Tibial artery (tissue), 4 donors: ENCODE results near the gene PNPLA5.

Source experiments
- DNase-seq, 2 donors: peaks; one replicate each; pipeline ENCODE4 v3.0.0-alpha.2; 2019
- H3K27ac ChIP-seq, 2 donors: fragments of 200-600 bp; sonication (generic) in 1 of 2; 1 replicate in 1 of 2; 2 replicates in 1 of 2; pipeline ENCODE4 v1.5.1; 2018 to 2019; ENCODE audit warnings: mild to moderate bottlenecking in 1 of 2
- H3K27me3 ChIP-seq, 2 donors: fragments of 200-600 bp; sonication (generic) in 1 of 2; one replicate each; pipeline versions ENCODE4 v1.5.1 to v1.6.0; 2016 to 2019
- H3K36me3 ChIP-seq, 3 donors: fragments of 200-600 bp; sonication (generic) in 2 of 3; one replicate each; pipeline ENCODE4 v1.5.1; 2016 to 2019; ENCODE audit warnings: mild to moderate bottlenecking in 2 of 3
- H3K4me1 ChIP-seq, 4 donors: fragments of 200-600 bp; sonication (generic) in 2 of 4; 1 replicate in 3 of 4; 2 replicates in 1 of 4; pipeline ENCODE4 v1.5.1; 2016 to 2019
- H3K4me3 ChIP-seq, 2 donors: fragments of 200-600 bp; sonication (generic) in 1 of 2; 1 replicate in 1 of 2; 2 replicates in 1 of 2; pipeline ENCODE4 v1.5.1; 2018 to 2019; ENCODE audit warnings: mild to moderate bottlenecking in 2 of 2
- H3K9me3 ChIP-seq, 3 donors: fragments of 200-600 bp; sonication (generic) in 1 of 3; one replicate each; pipeline ENCODE4 v1.5.1; 2016 to 2019
- CTCF ChIP-seq, 2 experiments: fragments of 200-600 bp in 1 of 2; fragments of 450-650 bp in 1 of 2; IDR thresholded peaks; one replicate each; pipeline ENCODE4 v1.5.1; 2017 to 2019; ENCODE audit warnings: antibody characterized with exemption in 2 of 2, mild to moderate bottlenecking in 1 of 2, moderate library complexity in 1 of 2
- intact Hi-C: fragments of 100-400 bp; cut with DNase I; formaldehyde crosslinking; loops from one replicate; pipeline ENCODE4 v1.15.0; 2023; ENCODE audit warnings: low total_unique reads

Gene PNPLA5

GRCh38 chr22:43847376-43848289, 44.2 kb downstream of the PNPLA5 start:
- intact Hi-C loops = no loop called here
- Histone ChIP-seq H3K4me3 (no peak overlapping the region), H3K4me1 (no peaks in the 10 kb centered on the region), H3K27me3 (peaks cover 0 to 49% of the 10 kb centered on the region in 2 donors), H3K9me3 (no peaks in the 10 kb centered on the region), H3K36me3 (no peaks in the 10 kb centered on the region), H3K27ac (no peak overlapping the region)
- no peak for DNase-seq
- no peak for TF ChIP-seq CTCF (IDR thresholded peaks at IDR 0.05)

GRCh38 chr22:43846966-43847365, 44.8 kb downstream of the PNPLA5 start:
- H3K4me3 ChIP-seq = no peak overlapping the region
- H3K27me3 ChIP-seq = peaks cover 0 to 43% of the 10 kb centered on the region in 2 donors
- DNase-seq = no peak
- TF ChIP-seq CTCF (IDR thresholded peaks at IDR 0.05) = no peak
- intact Hi-C loops = no loop called here
- H3K4me1 ChIP-seq = no peaks in the 10 kb centered on the region
- H3K27ac ChIP-seq = no peak overlapping the region
- no peaks in the 10 kb centered on the region for H3K36me3 ChIP-seq
- H3K9me3 ChIP-seq = no peaks in the 10 kb centered on the region

GRCh38 chr22:43845981-43846380, 45.8 kb downstream of the PNPLA5 start:
- DNase-seq = no peak
- no peak overlapping the region for H3K4me3 ChIP-seq
- H3K27me3 ChIP-seq = peaks cover 0 to 35% of the 10 kb centered on the region in 2 donors
- TF ChIP-seq CTCF (IDR thresholded peaks at IDR 0.05) = no peak
- H3K4me1 ChIP-seq = no peaks in the 10 kb centered on the region
- no peaks in the 10 kb centered on the region for H3K36me3 ChIP-seq
- no peak overlapping the region for H3K27ac ChIP-seq
- intact Hi-C loops = no loop called here
- no peaks in the 10 kb centered on the region for H3K9me3 ChIP-seq

GRCh38 chr22:43844560-43845545, 47.0 kb downstream of the PNPLA5 start:
- intact Hi-C loops = no loop called here
- H3K27me3 ChIP-seq = peaks cover 0 to 40% of the 10 kb centered on the region in 2 donors
- H3K9me3 ChIP-seq = no peaks in the 10 kb centered on the region
- no peak for DNase-seq
- no peak for TF ChIP-seq CTCF (IDR thresholded peaks at IDR 0.05)
- H3K4me3 ChIP-seq = no peak overlapping the region
- no peaks in the 10 kb centered on the region for H3K4me1 ChIP-seq
- H3K36me3 ChIP-seq = no peaks in the 10 kb centered on the region
- H3K27ac ChIP-seq = no peak overlapping the region

GRCh38 chr22:43843783-43844530, 47.9 kb downstream of the PNPLA5 start:
- DNase-seq = no peak
- Histone ChIP-seq H3K36me3 (no peaks in the 10 kb centered on the region), H3K9me3 (no peaks in the 10 kb centered on the region), H3K27me3 (peaks cover 0 to 36% of the 10 kb centered on the region in 2 donors), H3K4me1 (no peaks in the 10 kb centered on the region), H3K27ac (no peak overlapping the region), H3K4me3 (no peak overlapping the region)
- intact Hi-C loops = no loop called here
- TF ChIP-seq CTCF (IDR thresholded peaks at IDR 0.05) = no peak
